Measurements from ENCODE around the gene KSR1. TPM values are rescaled to one million over a fixed set of nuclear protein-coding genes. Genes with fewer than 3 reads are reported as not detected.
"Not testable (repeated sequence)": the region's sequence is repeated elsewhere in the genome, so short reads cannot be mapped to it uniquely, and the experiment has no call there.

KSR1 gene
- total RNA-seq, 1 donor from 2014 or later = 18.1 TPM

GRCh38 chr17:27493088-27493487 lies 36.8 kb downstream of the KSR1 start:
- peak in 1 of 2 donors; percentile 7 for DNase-seq (ENCODE audit: low read depth in 2 of 2)

GRCh38 chr17:27494192-27495091 lies 38.2 kb downstream of the KSR1 start:
- DNase-seq (ENCODE audit: low read depth in 2 of 2) = peak; percentile 44 to 70

DNA sequence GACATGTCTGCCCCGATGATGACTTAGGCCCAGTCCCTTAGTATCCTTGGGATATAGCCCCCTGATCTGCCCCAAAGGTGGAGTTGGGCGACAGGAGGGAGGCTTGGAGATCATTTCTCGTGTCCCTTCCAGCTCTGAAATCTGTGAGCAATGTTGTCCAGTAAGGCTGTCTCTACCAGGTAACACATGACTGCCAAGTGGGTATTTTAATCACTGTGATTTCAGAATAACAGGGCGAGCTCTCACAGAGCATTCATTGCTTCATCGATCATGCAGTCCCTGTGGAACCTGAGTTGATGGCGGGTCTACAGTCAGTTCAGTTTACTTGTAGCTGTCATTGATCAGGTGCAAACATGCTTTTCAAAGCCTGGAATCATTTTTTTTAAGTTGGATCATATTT lies 39.2 kb downstream of the KSR1 start:
- DNase-seq (ENCODE audit: low read depth in 2 of 2) = no peak

GRCh38 chr17:27496005-27496404 lies 39.8 kb downstream of the KSR1 start:
- no peak for DNase-seq (ENCODE audit: low read depth in 2 of 2)

DNA sequence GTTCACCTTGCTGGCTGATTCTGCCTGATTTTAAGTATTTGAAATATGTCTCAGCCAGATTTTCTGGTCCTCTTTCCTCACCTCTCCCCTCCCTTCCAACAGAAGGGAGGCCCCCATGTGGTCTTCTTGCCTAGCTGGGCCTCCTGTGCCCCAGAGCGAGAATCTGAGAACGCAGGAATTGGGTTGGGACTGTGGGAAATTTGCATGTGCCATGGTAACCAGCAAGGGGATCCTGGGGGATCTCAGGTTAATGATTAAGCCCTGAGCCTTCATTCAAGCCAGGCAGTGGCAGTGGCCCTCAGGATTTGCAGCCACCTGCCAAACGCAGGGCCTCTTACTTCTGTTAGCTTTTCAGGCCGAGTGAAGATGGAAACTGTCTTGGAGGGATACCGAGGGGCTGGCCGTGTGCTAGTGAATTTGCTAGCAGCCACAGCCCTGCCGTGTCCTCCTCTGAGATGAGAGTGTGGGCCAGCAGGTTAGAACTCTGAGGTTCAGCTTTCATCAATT lies 40.2 kb downstream of the KSR1 start:
- no peak for DNase-seq (ENCODE audit: low read depth in 2 of 2)

DNA sequence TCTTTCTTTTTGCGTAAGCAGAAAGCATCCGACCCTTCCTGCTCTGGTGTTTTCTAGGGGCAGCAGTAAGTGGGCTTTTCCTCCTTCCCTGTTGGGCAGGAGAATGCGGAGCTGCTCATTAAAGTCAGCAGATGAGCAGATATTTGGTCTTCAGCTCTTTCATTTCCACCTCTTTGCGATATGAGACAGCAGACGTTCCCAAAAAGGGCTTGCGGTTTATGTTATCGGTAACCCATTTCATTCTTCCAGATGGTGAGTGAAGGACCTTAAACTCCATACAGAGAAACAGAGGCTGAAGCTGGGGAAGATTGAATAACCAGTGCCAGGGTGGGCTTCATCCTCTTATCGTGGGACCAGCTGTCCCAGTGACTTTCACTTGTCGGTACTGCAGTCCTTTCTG lies 40.7 kb downstream of the KSR1 start:
- DNase-seq (ENCODE audit: low read depth in 2 of 2) = no peak

DNA sequence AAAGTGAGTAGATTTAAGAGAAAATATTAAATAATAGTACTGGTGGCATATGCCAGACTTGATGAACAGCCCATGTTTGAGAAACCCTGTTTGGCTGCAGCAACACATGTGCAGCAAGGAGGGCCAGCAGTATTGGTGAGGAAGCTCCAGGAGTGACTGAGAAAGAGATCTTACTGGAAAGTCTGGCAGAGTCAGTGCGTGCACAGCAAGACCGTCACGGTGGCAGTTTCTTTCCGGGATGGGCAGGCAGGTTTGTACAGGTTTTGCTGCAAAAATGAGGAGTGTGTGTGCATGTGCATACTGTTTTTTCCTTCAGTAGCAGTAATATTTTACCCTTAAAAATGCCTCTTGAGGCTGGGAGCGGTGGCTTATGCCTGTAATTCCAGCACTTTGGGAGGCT lies 41.4 kb downstream of the KSR1 start:
- DNase-seq (ENCODE audit: low read depth in 2 of 2) = no peak

DNA sequence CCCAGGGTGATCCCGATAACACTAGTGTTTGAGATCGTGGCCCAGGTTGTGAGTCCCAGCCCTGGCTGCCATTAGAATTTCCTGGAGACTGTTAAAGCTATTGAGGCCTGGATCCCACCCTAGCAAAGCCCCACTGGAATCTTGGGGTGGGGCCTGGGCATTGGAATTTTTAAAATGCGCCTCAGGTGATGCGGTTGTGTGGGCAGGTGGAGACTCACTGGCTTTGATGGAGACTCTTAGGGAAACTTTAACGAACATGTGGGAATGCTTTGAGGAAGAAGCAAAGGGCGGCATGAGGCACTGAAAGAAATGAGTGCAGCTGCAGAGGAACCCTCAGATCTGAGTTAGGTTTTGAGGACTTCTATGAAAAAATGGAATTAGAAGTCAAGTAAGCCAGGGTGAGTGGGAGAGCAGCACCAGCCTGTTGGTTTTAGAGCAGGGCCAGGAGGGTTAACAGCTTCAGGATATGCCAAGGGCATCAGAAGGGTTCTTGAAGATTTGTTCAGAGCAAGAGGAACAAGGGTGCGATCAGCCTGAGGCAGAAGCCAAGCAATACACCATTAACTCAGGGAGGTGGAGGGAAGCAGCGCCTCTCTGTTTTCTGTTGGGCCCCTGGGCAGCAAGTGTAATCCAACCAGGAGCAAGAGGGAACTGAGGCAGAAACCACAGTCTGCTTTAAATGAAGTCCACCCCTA lies 42.5 kb downstream of the KSR1 start:
- no peak for DNase-seq (ENCODE audit: low read depth in 2 of 2)

DNA sequence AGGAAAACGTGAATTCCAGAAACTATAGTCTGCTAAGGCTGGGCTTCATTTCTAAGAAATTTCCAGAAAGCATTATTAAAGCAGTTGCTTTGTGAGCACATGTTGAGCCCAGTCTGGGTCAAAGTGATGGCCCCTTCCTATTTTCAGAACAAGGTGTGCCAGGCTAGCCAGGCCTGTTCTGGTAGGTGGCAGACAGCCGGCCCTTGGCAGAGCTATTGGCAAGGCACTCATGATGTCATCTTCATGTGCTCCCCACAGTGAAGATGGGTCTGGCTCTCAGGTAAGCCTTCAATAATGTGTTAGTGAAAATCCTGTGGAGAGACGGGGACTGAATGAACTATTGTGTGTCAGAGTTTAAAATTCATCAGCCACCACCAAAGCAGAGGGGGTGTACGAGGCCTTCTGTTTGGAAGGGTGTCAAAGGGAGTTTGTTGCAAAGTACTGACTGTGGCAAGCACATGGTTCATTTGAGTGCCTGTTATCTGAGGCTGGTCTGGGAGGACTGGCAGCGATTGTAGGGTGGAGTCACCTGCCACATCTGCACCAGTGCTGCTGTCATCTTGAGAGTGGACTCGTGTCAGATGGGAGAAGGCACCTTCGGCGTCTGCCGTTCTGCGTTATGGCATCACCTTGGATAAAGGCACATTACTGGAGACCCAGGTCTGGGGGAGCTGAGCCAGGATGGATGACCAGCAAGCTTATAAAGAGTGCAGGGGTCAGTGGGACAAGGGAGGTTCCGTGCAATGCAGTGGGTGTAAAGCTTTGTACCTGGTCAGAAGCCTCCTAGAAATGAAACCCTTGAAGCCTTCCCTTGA lies 43.4 kb downstream of the KSR1 start:
- no peak for DNase-seq (ENCODE audit: low read depth in 2 of 2)

- not testable (repeated sequence) for DNase-seq (ENCODE audit: low read depth in 2 of 2)
These were observed 45.1 kb downstream of the KSR1 start for GRCh38 chr17:27501338-27501737.

DNA sequence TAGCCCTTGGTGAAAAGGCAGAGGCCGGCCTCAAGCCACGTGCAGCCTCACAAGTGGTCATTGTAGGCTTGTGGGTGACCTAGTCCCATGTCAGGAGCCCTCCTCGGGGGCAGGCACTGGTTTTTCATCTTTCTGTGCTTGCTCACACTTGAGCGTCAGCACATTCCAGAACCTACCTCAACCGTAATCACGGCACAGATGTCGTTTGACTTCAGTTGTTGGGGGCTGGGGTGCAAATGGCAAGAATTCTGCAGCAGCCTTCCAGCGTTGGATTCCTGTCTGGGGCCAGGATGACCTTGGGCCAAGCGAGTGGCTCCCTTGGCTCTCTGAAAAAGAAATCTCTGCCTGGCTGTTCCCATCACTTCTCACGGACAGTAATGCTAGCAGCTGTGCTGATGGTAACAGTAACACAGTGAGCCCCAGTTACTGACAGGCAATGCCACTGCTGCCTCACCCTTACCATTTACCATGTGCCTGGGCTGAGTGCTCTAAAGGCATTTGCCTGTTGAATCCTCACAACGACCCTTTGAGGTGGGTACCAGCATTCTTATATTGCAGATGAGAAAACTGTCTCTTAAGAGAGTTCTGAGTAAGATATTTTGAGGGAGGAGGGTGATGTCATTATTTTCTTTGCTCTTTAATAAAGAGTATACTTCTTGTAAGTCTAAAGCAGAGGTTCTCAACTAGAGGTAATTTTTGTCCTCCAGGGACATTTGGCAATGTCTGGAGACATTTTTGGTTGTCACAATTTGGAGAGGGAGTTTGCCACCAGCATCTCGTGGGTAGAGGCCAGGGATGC lies 46.5 kb downstream of the KSR1 start:
- DNase-seq (ENCODE audit: low read depth in 2 of 2) = no peak

- DNase-seq (ENCODE audit: low read depth in 2 of 2) = no peak
These were observed 47.4 kb downstream of the KSR1 start for GRCh38 chr17:27503611-27504010.

DNA sequence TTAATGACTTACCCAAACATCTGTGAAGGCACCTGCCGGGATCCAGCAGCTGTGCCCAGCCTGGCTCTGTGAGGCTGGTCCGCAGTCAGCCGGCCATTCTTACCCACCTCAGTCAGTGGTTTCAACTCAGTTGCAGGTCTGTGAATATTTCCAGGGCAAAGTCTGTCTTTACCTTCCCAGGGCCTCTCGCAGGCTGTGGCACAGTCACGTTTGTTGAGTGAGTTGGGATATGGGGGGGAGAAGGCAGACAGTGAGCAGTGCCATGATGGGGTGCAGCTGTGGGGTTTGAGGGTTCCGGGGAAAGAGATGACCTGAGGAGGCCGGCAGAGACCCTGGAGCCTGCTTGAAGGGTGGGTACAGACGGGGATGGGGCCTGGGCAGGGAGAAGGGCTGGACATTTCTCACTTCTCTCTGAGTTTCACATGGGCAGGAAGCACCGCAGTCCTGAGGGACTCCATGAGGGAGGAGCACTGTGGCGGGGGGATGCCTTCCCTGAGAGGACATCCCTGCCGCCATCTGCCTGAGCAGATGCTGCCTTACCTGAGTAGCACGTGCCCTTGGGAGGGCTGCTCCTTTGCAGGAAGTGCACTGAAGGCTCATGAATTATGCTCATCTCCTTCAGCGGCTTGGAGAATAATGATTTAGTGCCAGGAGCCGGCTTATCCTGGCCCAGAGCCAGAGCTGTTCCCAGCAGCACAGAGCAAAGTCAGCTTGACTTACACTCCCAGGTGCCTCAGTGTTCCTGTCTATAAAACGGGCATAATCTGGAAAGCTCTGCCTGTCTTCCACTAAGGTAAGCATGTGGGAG lies 48.1 kb downstream of the KSR1 start:
- peak in 1 of 2 donors; percentile 14 for DNase-seq (ENCODE audit: low read depth in 2 of 2)

- peak in 1 of 2 donors; percentile 15 for DNase-seq (ENCODE audit: low read depth in 2 of 2)
These were observed 50.3 kb downstream of the KSR1 start for GRCh38 chr17:27506348-27507218.

DNA sequence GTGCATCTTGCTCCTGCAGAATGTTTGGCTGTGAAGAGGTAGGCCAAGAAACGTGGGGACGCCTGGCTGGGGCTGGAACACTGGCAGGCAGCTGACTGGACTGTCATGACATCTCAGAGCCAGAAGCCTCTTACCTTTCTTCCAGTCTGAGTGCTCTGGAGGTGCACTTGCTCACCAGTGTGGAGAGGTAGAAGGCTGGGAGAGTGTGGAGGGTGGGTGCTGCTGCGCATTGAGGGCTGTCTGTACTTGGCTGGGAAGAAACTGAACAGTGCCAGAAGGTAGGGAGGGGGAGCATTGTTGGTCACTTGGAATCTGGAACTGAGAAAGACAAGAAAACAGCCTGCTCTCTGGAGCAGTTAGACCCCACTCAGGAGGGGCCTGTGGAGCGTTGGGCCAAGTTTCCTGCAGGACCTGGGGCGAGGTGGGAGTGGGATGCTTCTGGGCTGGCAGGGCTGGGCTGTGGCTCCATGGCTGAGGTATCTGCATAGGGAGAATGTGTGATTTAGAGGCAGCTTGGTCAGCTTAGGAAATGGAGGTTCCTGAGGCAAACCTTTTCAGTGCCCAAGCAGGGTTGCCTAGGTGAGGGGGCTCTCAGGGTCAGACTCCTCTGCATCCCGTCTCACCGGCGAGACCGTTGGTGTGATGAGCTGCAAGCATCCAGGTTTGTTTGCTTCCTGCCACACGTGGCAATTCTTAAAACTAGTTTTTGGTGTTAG lies 55.1 kb downstream of the KSR1 start:
- no peak for DNase-seq (ENCODE audit: low read depth in 2 of 2)

DNA sequence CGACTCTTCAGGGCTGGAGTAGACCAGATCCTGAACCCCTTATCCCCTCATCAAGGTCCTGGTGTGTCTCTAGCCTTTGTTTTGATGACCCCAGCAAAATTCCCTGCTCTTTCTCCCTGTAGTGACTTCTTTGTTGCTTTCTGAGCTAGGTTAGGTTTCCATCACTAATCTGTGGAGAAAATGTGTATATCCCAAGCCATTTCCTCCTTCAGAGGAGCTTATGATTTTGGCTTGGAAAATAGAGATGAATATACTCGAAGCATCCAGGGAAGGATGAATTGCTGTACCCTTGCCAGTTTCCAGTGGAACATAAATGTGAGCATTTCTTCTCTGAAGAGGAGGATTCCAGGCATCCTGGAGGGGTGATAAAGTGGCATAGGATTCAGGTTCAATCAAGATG lies 55.8 kb downstream of the KSR1 start:
- no peak for DNase-seq (ENCODE audit: low read depth in 2 of 2)

DNA sequence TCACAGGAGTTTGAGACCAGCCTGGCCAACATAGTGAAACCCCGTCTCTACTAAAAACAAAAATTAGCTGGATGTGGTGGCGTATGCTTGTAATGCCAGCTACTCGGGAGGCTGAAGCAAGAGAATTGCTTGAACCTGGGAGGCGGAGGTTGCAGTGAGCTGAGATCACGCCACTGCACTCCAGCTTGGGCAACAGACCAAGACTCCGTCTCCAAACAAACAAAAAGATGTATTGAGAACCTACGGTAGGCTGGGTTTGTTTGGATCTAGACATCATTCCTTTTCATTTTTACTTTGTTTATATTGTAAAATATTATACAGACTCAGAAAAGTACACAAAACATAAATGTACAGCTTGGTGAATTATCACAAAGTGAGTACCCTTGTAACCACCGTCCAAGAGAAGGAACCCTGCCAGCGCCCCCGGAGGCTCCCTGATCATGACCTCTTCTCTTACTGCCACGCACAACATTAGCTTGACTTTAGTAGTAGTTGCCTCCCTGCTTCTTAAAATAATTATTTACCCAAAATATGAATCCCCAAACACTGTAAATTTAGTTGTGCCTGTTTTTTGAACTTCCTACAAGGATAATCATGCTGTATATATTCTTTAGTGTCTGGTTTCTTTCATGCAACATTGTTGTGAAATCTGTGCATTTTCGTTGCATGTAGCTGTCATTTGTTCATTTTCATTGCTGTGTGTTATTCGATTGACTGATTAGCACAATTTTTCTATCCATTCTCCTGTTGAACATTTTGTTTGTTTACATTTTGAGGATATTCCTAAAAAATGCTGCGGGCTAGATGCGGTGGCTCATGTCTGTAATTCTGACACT lies 56.5 kb downstream of the KSR1 start:
- DNase-seq (ENCODE audit: low read depth in 2 of 2) = no peak

DNA sequence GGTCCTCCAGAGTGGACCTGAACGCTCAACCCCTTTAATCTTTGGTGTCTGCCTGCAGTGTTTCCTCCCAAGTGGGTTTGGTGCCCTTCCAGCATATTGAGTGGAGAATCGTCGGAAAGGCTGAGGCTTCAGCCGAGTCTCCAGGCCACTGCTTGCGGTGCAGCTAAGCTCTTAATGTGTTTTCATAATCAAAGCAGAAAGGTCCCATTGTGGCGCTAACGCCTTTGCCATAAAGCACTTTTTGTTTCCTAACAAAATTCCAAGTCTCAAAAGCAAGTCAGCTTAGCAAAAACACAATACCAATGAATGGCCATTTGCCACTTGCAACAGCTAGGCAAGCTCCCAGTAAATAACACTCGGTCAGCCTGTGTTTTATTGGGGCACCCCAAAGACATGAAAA lies 57.6 kb downstream of the KSR1 start:
- DNase-seq (ENCODE audit: low read depth in 2 of 2) = no peak

Measured in lung microvascular endothelial cell (primary cell).